ENCODE results near the gene TNFRSF1A.

DNA sequence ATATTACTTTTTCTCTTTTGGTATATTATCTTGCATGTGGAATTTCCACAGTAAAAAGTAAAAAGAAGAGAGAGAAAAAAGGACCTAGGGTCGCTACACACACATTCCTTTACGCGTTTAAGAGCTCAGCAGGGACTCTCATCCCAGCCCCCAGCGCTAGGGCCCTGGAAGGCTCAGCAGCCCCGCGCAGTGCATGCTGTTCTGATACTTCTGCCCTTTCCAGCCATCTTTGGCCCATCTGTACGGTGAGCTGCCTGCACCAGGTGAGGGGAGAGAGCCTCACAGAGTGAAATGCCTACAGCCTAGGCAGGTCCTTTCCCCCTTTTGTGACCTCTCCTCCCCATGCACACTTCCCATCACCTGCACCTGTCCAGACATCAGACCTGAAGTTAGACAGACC lies 40.5 kb upstream of the TNFRSF1A start:
- TF ChIP-seq, protein P1, sequence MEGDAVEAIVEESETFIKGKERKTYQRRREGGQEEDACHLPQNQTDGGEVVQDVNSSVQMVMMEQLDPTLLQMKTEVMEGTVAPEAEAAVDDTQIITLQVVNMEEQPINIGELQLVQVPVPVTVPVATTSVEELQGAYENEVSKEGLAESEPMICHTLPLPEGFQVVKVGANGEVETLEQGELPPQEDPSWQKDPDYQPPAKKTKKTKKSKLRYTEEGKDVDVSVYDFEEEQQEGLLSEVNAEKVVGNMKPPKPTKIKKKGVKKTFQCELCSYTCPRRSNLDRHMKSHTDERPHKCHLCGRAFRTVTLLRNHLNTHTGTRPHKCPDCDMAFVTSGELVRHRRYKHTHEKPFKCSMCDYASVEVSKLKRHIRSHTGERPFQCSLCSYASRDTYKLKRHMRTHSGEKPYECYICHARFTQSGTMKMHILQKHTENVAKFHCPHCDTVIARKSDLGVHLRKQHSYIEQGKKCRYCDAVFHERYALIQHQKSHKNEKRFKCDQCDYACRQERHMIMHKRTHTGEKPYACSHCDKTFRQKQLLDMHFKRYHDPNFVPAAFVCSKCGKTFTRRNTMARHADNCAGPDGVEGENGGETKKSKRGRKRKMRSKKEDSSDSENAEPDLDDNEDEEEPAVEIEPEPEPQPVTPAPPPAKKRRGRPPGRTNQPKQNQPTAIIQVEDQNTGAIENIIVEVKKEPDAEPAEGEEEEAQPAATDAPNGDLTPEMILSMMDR (IDR thresholded peaks at IDR 0.05): no peak
- TF ChIP-seq EP300 (IDR thresholded peaks at IDR 0.05) (no peak), POLR2AphosphoS5 (IDR thresholded peaks at IDR 0.05) (no peak), POLR2A (IDR thresholded peaks at IDR 0.05) (no peak)

Data from sigmoid colon (tissue), 4 donors.